Prostate gland (tissue), 2 donors: ENCODE data around the gene CALML6.

ENCODE experiments used
- CTCF ChIP-seq, 4 experiments: fragments of 200-600 bp in 2 of 4; fragments of 450-650 bp in 2 of 4; sonication (generic) in 2 of 4; IDR thresholded peaks; 1 replicate in 3 of 4; 2 replicates in 1 of 4; pipeline ENCODE4 v1.5.1; 2016 to 2019; ENCODE audit warnings: antibody characterized with exemption in 4 of 4, mild to moderate bottlenecking in 2 of 4, moderate library complexity in 2 of 4
- POLR2A ChIP-seq: fragments of 450-650 bp; IDR thresholded peaks from one replicate; pipeline ENCODE4 v1.6.1; 2016; ENCODE audit warnings: antibody characterized with exemption, mild to moderate bottlenecking

DNA sequence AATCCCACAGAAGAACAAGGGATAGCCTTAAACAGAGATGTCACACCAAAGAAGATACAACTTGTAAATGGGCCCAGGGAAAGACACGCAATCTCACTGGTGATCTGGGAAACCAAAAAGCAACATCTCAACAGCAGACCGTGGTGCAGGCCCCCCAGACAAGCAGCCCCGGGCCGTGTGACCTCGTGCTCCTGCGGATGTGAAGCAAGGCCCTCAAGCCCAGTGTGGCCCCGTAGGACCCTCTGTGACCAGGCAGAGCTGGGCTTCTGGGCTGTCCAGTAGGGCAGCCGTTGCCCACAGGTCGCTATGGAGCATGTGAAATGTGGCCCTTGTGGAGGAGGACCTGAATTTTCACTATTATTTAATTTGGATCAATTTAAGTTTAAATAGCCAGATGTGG, 39.0 kb downstream of the CALML6 start:
- TF ChIP-seq CTCF (IDR thresholded peaks at IDR 0.05) (no peak), POLR2A (no peak)
